Keratinocyte (primary cell): ENCODE measurements around the gene HPS1. TPM values are rescaled to one million over a fixed set of nuclear protein-coding genes. Genes with fewer than 3 reads are reported as not detected.

ENCODE experiments used
- DNase-seq: peaks from one replicate; pipeline ENCODE4 v3.0.0-alpha.2; 2011; ENCODE audit warnings: low read depth, missing footprints, low spot score
- FAIRE-seq: peaks from 2 replicates; lab custom pipeline; 2011; peaks lifted over from hg19 to GRCh38; lab: Jason Lieb, UNC
- H2AFZ ChIP-seq: 2 replicates; pipeline ENCODE4 v1.6.0; 2012; ENCODE audit warnings: low read length, control low read depth, inconsistent platforms; ENCODE audit not compliant: control insufficient read depth
- H3K27ac ChIP-seq: 2 replicates; pipeline ENCODE4 v1.5.1; 2011; ENCODE audit warnings: low read length; ENCODE audit not compliant: control insufficient read depth, insufficient read depth
- H3K27me3 ChIP-seq: 3 replicates; pipeline ENCODE4 v1.6.0; 2011; ENCODE audit warnings: low read length; ENCODE audit not compliant: control insufficient read depth, insufficient read depth; ENCODE audit errors: extremely low read depth
- H3K36me3 ChIP-seq, 2 experiments: 2 replicates in 1 of 2; 3 replicates in 1 of 2; pipeline ENCODE4 v1.5.1; 2011; ENCODE audit warnings: low read length in 2 of 2, mild to moderate bottlenecking in 1 of 2; ENCODE audit not compliant: control insufficient read depth in 2 of 2, insufficient read depth in 2 of 2; ENCODE audit errors: extremely low read depth in 1 of 2
- H3K4me1 ChIP-seq: 3 replicates; pipeline ENCODE4 v1.5.1; 2011; ENCODE audit warnings: low read length; ENCODE audit not compliant: control insufficient read depth, insufficient read depth; ENCODE audit errors: extremely low read depth
- H3K4me2 ChIP-seq: 3 replicates; pipeline ENCODE4 v1.6.0; 2011; ENCODE audit warnings: low read depth, low read length; ENCODE audit not compliant: control insufficient read depth, insufficient read depth; ENCODE audit errors: extremely low read depth
- H3K4me3 ChIP-seq, 3 experiments: fragments of 200-600 bp in 1 of 3; sonication (generic) in 1 of 3; 2 replicates in 2 of 3; 3 replicates in 1 of 3; pipeline ENCODE4 v1.5.1; 2011 to 2016; ENCODE audit warnings: low read length in 3 of 3, mild to moderate bottlenecking in 3 of 3, control low read depth in 2 of 3, inconsistent platforms in 1 of 3, low read depth in 1 of 3, mixed read lengths in 1 of 3, mixed run types in 1 of 3, moderate library complexity in 1 of 3; ENCODE audit not compliant: control insufficient read depth in 2 of 3, insufficient read depth in 2 of 3; ENCODE audit errors: extremely low read depth in 1 of 3
- H3K79me2 ChIP-seq: 2 replicates; pipeline ENCODE4 v1.6.0; 2012; ENCODE audit warnings: low read length; ENCODE audit not compliant: control insufficient read depth, insufficient read depth
- H3K9ac ChIP-seq: 3 replicates; pipeline ENCODE4 v1.6.0; 2011; ENCODE audit warnings: low read length; ENCODE audit not compliant: control insufficient read depth, insufficient read depth; ENCODE audit errors: extremely low read depth
- H3K9me1 ChIP-seq: 3 replicates; pipeline ENCODE4 v1.6.0; 2011; ENCODE audit warnings: low read length; ENCODE audit not compliant: control insufficient read depth, insufficient read depth; ENCODE audit errors: extremely low read depth
- H3K9me3 ChIP-seq: 2 replicates; pipeline ENCODE4 v1.5.1; 2012; ENCODE audit warnings: low read depth, low read length; ENCODE audit not compliant: control insufficient read depth
- H4K20me1 ChIP-seq: 3 replicates; pipeline ENCODE4 v1.6.0; 2011; ENCODE audit warnings: low read length; ENCODE audit not compliant: control insufficient read depth, insufficient read depth; ENCODE audit errors: extremely low read depth
- EZH2 ChIP-seq: IDR thresholded peaks from one replicate; pipeline ENCODE4 v1.6.1; 2012; ENCODE audit warnings: inconsistent platforms, mild to moderate bottlenecking, low read length, moderate library complexity
- dilution Hi-C: fragments of 300-500 bp; cut with MboI; formaldehyde crosslinking; loops from one replicate; pipeline ENCODE4 v1.7.0; 2020; ENCODE audit warnings: low sequenced_read_pairs; ENCODE audit not compliant: extremely low pct_ligation_motif_present
- polyA plus RNA-seq, 5 experiments: library from polyadenylated mRNA; depleted of rRNA in 3 of 5; stranded (reverse) in 3 of 5; stranded (forward) in 1 of 5; unstranded in 1 of 5; fragments of >200 nt; gene quantifications; 1 replicate in 1 of 5; 2 replicates in 3 of 5; 3 replicates in 1 of 5; pipeline versions ENCODE4 v1.2.1 to v1.2.3, GENCODE V29; 2011 to 2012; ENCODE audit warnings: missing spikeins in 2 of 5, low read depth in 1 of 5, low replicate concordance in 1 of 5
- TF ChIP-seq, protein P1 (sequence below), 3 experiments: IDR thresholded peaks in 1 of 3; conservative IDR thresholded peaks in 1 of 3; optimal IDR thresholded peaks in 1 of 3; 2 replicates in 2 of 3; 3 replicates in 1 of 3; pipeline versions ENCODE3 to v1.5.1; 2011; ENCODE audit warnings: low read length in 3 of 3, mild to moderate bottlenecking in 3 of 3, moderate library complexity in 2 of 3, control low read depth in 1 of 3, inconsistent platforms in 1 of 3; ENCODE audit not compliant: insufficient read depth in 2 of 3; ENCODE audit errors: extremely low read depth in 1 of 3

HPS1 gene
- polyA plus RNA-seq, 1 donor (not counting 4 experiments of a cell fraction or from before 2014, with no cell fraction given), result 39.4 TPM

GRCh38 chr10:98444314-98445006 lies 2.3 kb downstream of the HPS1 start:
- H3K9me1 ChIP-seq, result no peaks in the 10 kb centered on the region
- peaks cover 18% of the 10 kb centered on the region in 2 experiments for H3K36me3 ChIP-seq
- no peak overlapping the region for H3K9ac ChIP-seq
- no peaks in the 10 kb centered on the region for H3K9me3 ChIP-seq
- H3K27ac ChIP-seq, result no peak overlapping the region
- DNase-seq (no peak), FAIRE-seq (no peak)
- no peak overlapping the region for H3K4me3 ChIP-seq
- no peak overlapping the region for H2AFZ ChIP-seq
- dilution Hi-C loops, result no loop called here
- H3K27me3 ChIP-seq, result no peaks in the 10 kb centered on the region
- H4K20me1 ChIP-seq, result no peaks in the 10 kb centered on the region
- no peak overlapping the region for H3K4me2 ChIP-seq
- peaks cover 26% of the 10 kb centered on the region for H3K79me2 ChIP-seq
- peaks cover 7% of the 10 kb centered on the region for H3K4me1 ChIP-seq
- TF ChIP-seq EZH2, result no peak
- TF ChIP-seq, protein P1, sequence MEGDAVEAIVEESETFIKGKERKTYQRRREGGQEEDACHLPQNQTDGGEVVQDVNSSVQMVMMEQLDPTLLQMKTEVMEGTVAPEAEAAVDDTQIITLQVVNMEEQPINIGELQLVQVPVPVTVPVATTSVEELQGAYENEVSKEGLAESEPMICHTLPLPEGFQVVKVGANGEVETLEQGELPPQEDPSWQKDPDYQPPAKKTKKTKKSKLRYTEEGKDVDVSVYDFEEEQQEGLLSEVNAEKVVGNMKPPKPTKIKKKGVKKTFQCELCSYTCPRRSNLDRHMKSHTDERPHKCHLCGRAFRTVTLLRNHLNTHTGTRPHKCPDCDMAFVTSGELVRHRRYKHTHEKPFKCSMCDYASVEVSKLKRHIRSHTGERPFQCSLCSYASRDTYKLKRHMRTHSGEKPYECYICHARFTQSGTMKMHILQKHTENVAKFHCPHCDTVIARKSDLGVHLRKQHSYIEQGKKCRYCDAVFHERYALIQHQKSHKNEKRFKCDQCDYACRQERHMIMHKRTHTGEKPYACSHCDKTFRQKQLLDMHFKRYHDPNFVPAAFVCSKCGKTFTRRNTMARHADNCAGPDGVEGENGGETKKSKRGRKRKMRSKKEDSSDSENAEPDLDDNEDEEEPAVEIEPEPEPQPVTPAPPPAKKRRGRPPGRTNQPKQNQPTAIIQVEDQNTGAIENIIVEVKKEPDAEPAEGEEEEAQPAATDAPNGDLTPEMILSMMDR (optimal IDR thresholded peaks at IDR 0.05 in 1 of 3, IDR thresholded peaks at IDR 0.05 in 1 of 3, conservative IDR thresholded peaks at IDR 0.05 in 1 of 3; ENCODE audit: extremely low read depth in 1 of 3, insufficient read depth in 2 of 3, low read length in 3 of 3), result no peak

- peaks cover 4% of the 10 kb centered on the region for H3K79me2 ChIP-seq
- DNase-seq (no peak), FAIRE-seq (no peak)
- H3K9me1 ChIP-seq, result no peaks in the 10 kb centered on the region
- H3K27me3 ChIP-seq, result no peaks in the 10 kb centered on the region
- no peak for TF ChIP-seq EZH2
- TF ChIP-seq, protein P1 (optimal IDR thresholded peaks at IDR 0.05 in 1 of 3, IDR thresholded peaks at IDR 0.05 in 1 of 3, conservative IDR thresholded peaks at IDR 0.05 in 1 of 3; ENCODE audit: extremely low read depth in 1 of 3, insufficient read depth in 2 of 3, low read length in 3 of 3), result no peak
- peaks cover 21 to 26% of the 10 kb centered on the region in 2 experiments for H3K36me3 ChIP-seq
- no peak overlapping the region for H3K9ac ChIP-seq
- dilution Hi-C loops, result no loop called here
- H4K20me1 ChIP-seq, result no peaks in the 10 kb centered on the region
- no peaks in the 10 kb centered on the region for H3K9me3 ChIP-seq
- H3K4me3 ChIP-seq, result no peak overlapping the region
- H3K4me1 ChIP-seq, result no peaks in the 10 kb centered on the region
- no peak overlapping the region for H3K4me2 ChIP-seq
- H2AFZ ChIP-seq, result no peak overlapping the region
- no peak overlapping the region for H3K27ac ChIP-seq
These were observed 8.0 kb downstream of the HPS1 start for GRCh38 chr10:98438715-98439114.
